ENCODE data around the gene NDUFS5.
"Not testable (repeated sequence)": the region's sequence is repeated elsewhere in the genome, so short reads cannot be mapped to it uniquely, and the experiment has no call there.

Gene NDUFS5

DNA sequence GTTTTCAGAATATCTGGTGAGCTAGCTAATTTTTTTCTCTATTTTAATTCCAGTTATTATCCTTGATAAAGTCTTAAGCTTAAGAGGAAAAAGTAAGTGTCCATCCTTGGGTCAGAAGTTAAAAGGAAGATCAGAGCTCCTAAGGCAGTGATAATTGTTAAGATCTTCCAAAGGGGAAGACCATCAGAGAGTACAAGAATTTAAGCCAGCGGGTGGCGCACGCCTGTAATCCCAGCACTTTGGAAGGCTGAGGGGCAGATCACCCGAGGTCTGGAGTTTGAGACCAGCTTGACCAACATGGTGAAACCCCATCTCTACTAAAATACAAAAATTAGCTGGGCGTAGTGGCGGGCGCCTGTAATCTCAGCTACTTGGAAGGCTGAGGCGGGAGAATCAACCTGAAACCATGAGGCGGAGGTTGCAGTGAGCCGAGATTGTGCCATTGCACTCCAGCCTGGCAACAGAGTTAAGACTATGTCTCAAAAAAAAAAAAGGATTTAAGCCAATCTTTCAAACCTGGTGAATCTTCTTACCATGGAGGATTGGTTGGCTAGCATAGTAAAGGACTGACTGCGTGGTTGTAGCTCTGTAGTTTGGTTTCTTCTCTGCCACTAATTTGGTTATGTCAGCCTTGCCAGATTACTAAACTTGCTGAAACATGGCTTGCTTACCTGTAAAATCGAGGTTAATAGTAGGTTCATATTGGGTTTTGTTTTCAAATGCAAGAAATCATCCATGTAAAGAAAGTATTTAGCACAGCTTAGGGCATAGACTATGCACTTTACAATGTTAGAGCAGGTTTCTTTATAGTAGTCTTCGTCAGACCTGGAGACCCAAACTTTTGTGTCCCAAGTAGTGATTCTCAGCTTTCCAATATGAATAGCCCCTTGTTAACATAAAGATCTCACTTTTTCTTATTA, 19.2 kb upstream of the NDUFS5 start:
- H3K4me1 ChIP-seq (ENCODE audit: low read length) = no peaks in the 10 kb centered on the region
- no peaks in the 10 kb centered on the region for H3K9me3 ChIP-seq (replicated peaks; ENCODE audit: insufficient read depth, low read length)
- H3K79me2 ChIP-seq (ENCODE audit: low read length) = no peaks in the 10 kb centered on the region
- no peak overlapping the region for H3K27ac ChIP-seq (ENCODE audit: low read length)
- no peaks in the 10 kb centered on the region for H3K9me2 ChIP-seq (replicated peaks; ENCODE audit: insufficient read depth, low read length)
- H3K36me3 ChIP-seq (replicated peaks; ENCODE audit: insufficient read depth, low read length) = peaks cover 10% of the 10 kb centered on the region; the same call in 1 of the 2 replicates
- H3K4me2 ChIP-seq (ENCODE audit: low read depth, low read length) = no peak overlapping the region
- no peak overlapping the region for H2AFZ ChIP-seq (ENCODE audit: low read length)
- no peaks in the 10 kb centered on the region for H3K27me3 ChIP-seq (replicated peaks; ENCODE audit: insufficient read depth, low read length)
- H3K4me3 ChIP-seq (ENCODE audit: low read length) = no peak overlapping the region
- no peak for DNase-seq
- TF ChIP-seq, protein P1, sequence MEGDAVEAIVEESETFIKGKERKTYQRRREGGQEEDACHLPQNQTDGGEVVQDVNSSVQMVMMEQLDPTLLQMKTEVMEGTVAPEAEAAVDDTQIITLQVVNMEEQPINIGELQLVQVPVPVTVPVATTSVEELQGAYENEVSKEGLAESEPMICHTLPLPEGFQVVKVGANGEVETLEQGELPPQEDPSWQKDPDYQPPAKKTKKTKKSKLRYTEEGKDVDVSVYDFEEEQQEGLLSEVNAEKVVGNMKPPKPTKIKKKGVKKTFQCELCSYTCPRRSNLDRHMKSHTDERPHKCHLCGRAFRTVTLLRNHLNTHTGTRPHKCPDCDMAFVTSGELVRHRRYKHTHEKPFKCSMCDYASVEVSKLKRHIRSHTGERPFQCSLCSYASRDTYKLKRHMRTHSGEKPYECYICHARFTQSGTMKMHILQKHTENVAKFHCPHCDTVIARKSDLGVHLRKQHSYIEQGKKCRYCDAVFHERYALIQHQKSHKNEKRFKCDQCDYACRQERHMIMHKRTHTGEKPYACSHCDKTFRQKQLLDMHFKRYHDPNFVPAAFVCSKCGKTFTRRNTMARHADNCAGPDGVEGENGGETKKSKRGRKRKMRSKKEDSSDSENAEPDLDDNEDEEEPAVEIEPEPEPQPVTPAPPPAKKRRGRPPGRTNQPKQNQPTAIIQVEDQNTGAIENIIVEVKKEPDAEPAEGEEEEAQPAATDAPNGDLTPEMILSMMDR (IDR thresholded peaks at IDR 0.05; ENCODE audit: low read length) = no peak
- TF ChIP-seq EZH2phosphoT487 (IDR thresholded peaks at IDR 0.05; ENCODE audit: low read length) = no peak
- no peak for TF ChIP-seq EZH2 (optimal IDR thresholded peaks at IDR 0.05; ENCODE audit: low read depth, low read length)
- H4K20me1 ChIP-seq (ENCODE audit: insufficient read depth, low read length) = no peaks in the 10 kb centered on the region
- H3F3A ChIP-seq (ENCODE audit: insufficient read depth, low read length) = no peaks in the 10 kb centered on the region
- H3K9ac ChIP-seq (ENCODE audit: low read length) = no peak overlapping the region

DNA sequence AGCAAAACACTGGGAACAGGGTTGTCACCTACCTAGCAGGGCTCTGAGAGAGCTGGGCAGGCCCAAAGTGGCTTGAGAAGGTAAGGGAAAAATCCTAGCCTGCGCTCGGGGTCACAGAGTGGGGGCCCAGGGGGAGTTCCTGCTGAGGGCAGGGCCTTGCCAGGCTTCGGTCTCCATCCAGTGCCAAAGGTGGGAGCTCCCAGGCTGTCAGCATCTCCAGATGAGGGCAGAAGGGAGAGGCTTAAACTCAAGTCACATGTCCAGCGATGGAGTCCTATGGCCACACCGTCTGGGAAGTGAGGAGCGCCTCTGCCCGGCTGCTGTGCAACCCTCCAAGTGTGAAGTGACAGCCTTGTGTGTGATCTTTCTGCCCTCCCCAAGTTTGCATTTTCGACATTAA, 11.2 kb upstream of the NDUFS5 start:
- not testable (repeated sequence) for H3K27me3 ChIP-seq (replicated peaks; ENCODE audit: insufficient read depth, low read length); H4K20me1 ChIP-seq (ENCODE audit: insufficient read depth, low read length); H3K9ac ChIP-seq (ENCODE audit: low read length); H3K36me3 ChIP-seq (replicated peaks; ENCODE audit: insufficient read depth, low read length); H3K4me3 ChIP-seq (ENCODE audit: low read length); H3K4me2 ChIP-seq (ENCODE audit: low read depth, low read length); H3K9me2 ChIP-seq (replicated peaks; ENCODE audit: insufficient read depth, low read length); H3F3A ChIP-seq (ENCODE audit: insufficient read depth, low read length); H3K9me3 ChIP-seq (replicated peaks; ENCODE audit: insufficient read depth, low read length); H3K79me2 ChIP-seq (ENCODE audit: low read length); H3K4me1 ChIP-seq (ENCODE audit: low read length); DNase-seq; H3K27ac ChIP-seq (ENCODE audit: low read length); H2AFZ ChIP-seq (ENCODE audit: low read length)

- Histone ChIP-seq H4K20me1 (ENCODE audit: insufficient read depth, low read length) (no peaks in the 10 kb centered on the region), H3K9ac (ENCODE audit: low read length) (no peak overlapping the region), H3K27me3 (replicated peaks; ENCODE audit: insufficient read depth, low read length) (no peaks in the 10 kb centered on the region), H3F3A (ENCODE audit: insufficient read depth, low read length) (no peaks in the 10 kb centered on the region), H3K9me2 (replicated peaks; ENCODE audit: insufficient read depth, low read length) (no peaks in the 10 kb centered on the region), H3K9me3 (replicated peaks; ENCODE audit: insufficient read depth, low read length) (no peaks in the 10 kb centered on the region), H2AFZ (ENCODE audit: low read length) (no peak overlapping the region), H3K4me1 (ENCODE audit: low read length) (no peaks in the 10 kb centered on the region), H3K79me2 (ENCODE audit: low read length) (no peaks in the 10 kb centered on the region), H3K4me2 (ENCODE audit: low read depth, low read length) (no peak overlapping the region), H3K27ac (ENCODE audit: low read length) (no peak overlapping the region), H3K36me3 (replicated peaks; ENCODE audit: insufficient read depth, low read length) (no peaks in the 10 kb centered on the region), H3K4me3 (ENCODE audit: low read length) (no peak overlapping the region)
- TF ChIP-seq EZH2 (optimal IDR thresholded peaks at IDR 0.05; ENCODE audit: low read depth, low read length) (no peak), EZH2phosphoT487 (IDR thresholded peaks at IDR 0.05; ENCODE audit: low read length) (no peak)
- TF ChIP-seq, protein P1 (IDR thresholded peaks at IDR 0.05; ENCODE audit: low read length) = no peak
- DNase-seq = no peak
These were observed 9.5 kb upstream of the NDUFS5 start for GRCh38 chr1:39016604-39017171.

GRCh38 chr1:39017266-39017665, 8.9 kb upstream of the NDUFS5 start:
- no peaks in the 10 kb centered on the region for H3K27me3 ChIP-seq (replicated peaks; ENCODE audit: insufficient read depth, low read length)
- no peak overlapping the region for H2AFZ ChIP-seq (ENCODE audit: low read length)
- no peak overlapping the region for H3K27ac ChIP-seq (ENCODE audit: low read length)
- TF ChIP-seq, protein P1 (IDR thresholded peaks at IDR 0.05; ENCODE audit: low read length) = no peak
- TF ChIP-seq EZH2 (optimal IDR thresholded peaks at IDR 0.05; ENCODE audit: low read depth, low read length) (no peak), EZH2phosphoT487 (IDR thresholded peaks at IDR 0.05; ENCODE audit: low read length) (no peak)
- no peak for DNase-seq
- H3K9me2 ChIP-seq (replicated peaks; ENCODE audit: insufficient read depth, low read length) = no peaks in the 10 kb centered on the region
- no peaks in the 10 kb centered on the region for H3K79me2 ChIP-seq (ENCODE audit: low read length)
- no peaks in the 10 kb centered on the region for H3K4me1 ChIP-seq (ENCODE audit: low read length)
- H3K4me3 ChIP-seq (ENCODE audit: low read length) = no peak overlapping the region
- no peak overlapping the region for H3K4me2 ChIP-seq (ENCODE audit: low read depth, low read length)
- no peaks in the 10 kb centered on the region for H3K36me3 ChIP-seq (replicated peaks; ENCODE audit: insufficient read depth, low read length)
- no peaks in the 10 kb centered on the region for H4K20me1 ChIP-seq (ENCODE audit: insufficient read depth, low read length)
- no peak overlapping the region for H3K9ac ChIP-seq (ENCODE audit: low read length)
- H3K9me3 ChIP-seq (replicated peaks; ENCODE audit: insufficient read depth, low read length) = no peaks in the 10 kb centered on the region
- H3F3A ChIP-seq (ENCODE audit: insufficient read depth, low read length) = no peaks in the 10 kb centered on the region

- H3K9me3 ChIP-seq (replicated peaks; ENCODE audit: insufficient read depth, low read length); H4K20me1 ChIP-seq (ENCODE audit: insufficient read depth, low read length); DNase-seq; H3K4me2 ChIP-seq (ENCODE audit: low read depth, low read length); H3K4me3 ChIP-seq (ENCODE audit: low read length); H3K9ac ChIP-seq (ENCODE audit: low read length); H3F3A ChIP-seq (ENCODE audit: insufficient read depth, low read length); H2AFZ ChIP-seq (ENCODE audit: low read length); H3K4me1 ChIP-seq (ENCODE audit: low read length); H3K36me3 ChIP-seq (replicated peaks; ENCODE audit: insufficient read depth, low read length); H3K79me2 ChIP-seq (ENCODE audit: low read length); H3K27me3 ChIP-seq (replicated peaks; ENCODE audit: insufficient read depth, low read length); H3K9me2 ChIP-seq (replicated peaks; ENCODE audit: insufficient read depth, low read length); H3K27ac ChIP-seq (ENCODE audit: low read length): not testable (repeated sequence)
These were observed 5.7 kb upstream of the NDUFS5 start for GRCh38 chr1:39020494-39020893.

All from MM.1S (cell line).